H1 (cell line): ENCODE data around the gene CDH12. TPM values are rescaled to one million over a fixed set of nuclear protein-coding genes. Genes with fewer than 3 reads are reported as not detected.

Experiments used
- CTCF ChIA-PET: fragments of 300-600 bp; sonication (Branson Sonifier 250); formaldehyde crosslinking; loops from one replicate; lab custom pipeline; 2021; ENCODE audit not compliant: partially characterized antibody; lab: Charles Lee
- POLR2A ChIA-PET: fragments of 300-600 bp; sonication (Branson Sonifier 250); formaldehyde crosslinking; loops from one replicate; lab custom pipeline; 2021; ENCODE audit warnings: inconsistent platforms; ENCODE audit not compliant: partially characterized antibody; lab: Charles Lee
- DNase-seq, 2 experiments: peaks; one replicate each; pipeline versions ENCODE4 v3.0.0 to v3.0.0-alpha.2; 2010 to 2022; ENCODE audit warnings: low spot score in 2 of 2, low read depth in 1 of 2, mixed read lengths in 1 of 2
- FAIRE-seq: peaks from 2 replicates; lab custom pipeline; 2011; peaks lifted over from hg19 to GRCh38; lab: Jason Lieb, UNC
- H2AFZ ChIP-seq: 2 replicates; pipeline ENCODE4 v1.8.1; 2012; ENCODE audit warnings: low read length, inconsistent platforms
- H2AK5ac ChIP-seq: 2 replicates; pipeline ENCODE4 v1.6.1; 2013; ENCODE audit warnings: low read depth, low read length
- H2BK120ac ChIP-seq: replicated peaks from 2 replicates; pipeline ENCODE3; 2013; ENCODE audit warnings: low read depth, low read length, inconsistent platforms
- H2BK12ac ChIP-seq: 2 replicates; pipeline ENCODE4 v1.6.1; 2013; ENCODE audit warnings: low read depth, low read length
- H2BK15ac ChIP-seq: 2 replicates; pipeline ENCODE4 v1.6.1; 2013; ENCODE audit warnings: low read length
- H2BK20ac ChIP-seq: 2 replicates; pipeline ENCODE4 v1.6.1; 2013; ENCODE audit warnings: low read length
- H2BK5ac ChIP-seq: 2 replicates; pipeline ENCODE4 v1.6.1; 2013; ENCODE audit warnings: low read depth, low read length
- H3K14ac ChIP-seq: 2 replicates; pipeline ENCODE4 v1.6.1; 2013; ENCODE audit warnings: inconsistent platforms; ENCODE audit not compliant: insufficient read length
- H3K18ac ChIP-seq: 2 replicates; pipeline ENCODE4 v1.6.1; 2013; ENCODE audit warnings: low read length; ENCODE audit errors: extremely low read depth
- H3K23ac ChIP-seq: 2 replicates; pipeline ENCODE4 v1.6.1; 2013; ENCODE audit warnings: inconsistent platforms; ENCODE audit not compliant: insufficient read length
- H3K23me2 ChIP-seq: 2 replicates; pipeline ENCODE4 v1.6.1; 2013; ENCODE audit warnings: low read depth, low read length
- H3K27ac ChIP-seq: 2 replicates; pipeline ENCODE4 v1.6.1; 2011; ENCODE audit warnings: low read depth, low read length, inconsistent platforms
- H3K27me3 ChIP-seq, 4 experiments: replicated peaks in 1 of 4; 1 replicate in 1 of 4; 2 replicates in 3 of 4; pipeline versions ENCODE4 v1.6.1 to v1.8.1; 2011 to 2013; ENCODE audit warnings: low read length in 3 of 4, mild to moderate bottlenecking in 3 of 4, inconsistent platforms in 2 of 4, mixed read lengths in 2 of 4, moderate library complexity in 1 of 4; ENCODE audit not compliant: control insufficient read depth in 3 of 4, insufficient read depth in 3 of 4; ENCODE audit errors: extremely low read depth in 1 of 4
- H3K36me3 ChIP-seq, 4 experiments: 2 replicates each; pipeline versions ENCODE4 v1.6.1 to v1.8.1; 2011 to 2013; ENCODE audit warnings: mild to moderate bottlenecking in 4 of 4, low read length in 3 of 4, moderate library complexity in 2 of 4, control low read depth in 1 of 4, inconsistent platforms in 1 of 4; ENCODE audit not compliant: insufficient read depth in 4 of 4, control insufficient read depth in 2 of 4
- H3K4ac ChIP-seq: replicated peaks from 2 replicates; pipeline ENCODE3; 2013; ENCODE audit warnings: low read length, low read depth, mixed read lengths, inconsistent platforms; ENCODE audit not compliant: insufficient read length
- H3K4me1 ChIP-seq, 4 experiments: replicated peaks in 1 of 4; 1 replicate in 1 of 4; 2 replicates in 3 of 4; pipeline versions ENCODE4 v1.6.1 to v1.8.1; 2011 to 2013; ENCODE audit warnings: low read length in 3 of 4, inconsistent platforms in 2 of 4, mixed read lengths in 1 of 4; ENCODE audit not compliant: insufficient read depth in 4 of 4, control insufficient read depth in 3 of 4
- H3K4me2 ChIP-seq, 2 experiments: 2 replicates each; pipeline versions ENCODE4 v1.6.1 to v1.8.1; 2011 to 2013; ENCODE audit warnings: low read depth in 2 of 2, low read length in 2 of 2, control low read depth in 1 of 2, inconsistent platforms in 1 of 2, mild to moderate bottlenecking in 1 of 2; ENCODE audit not compliant: insufficient read depth in 1 of 2
- H3K4me3 ChIP-seq, 4 experiments: fragments of 200-600, 300-600 bp in 1 of 4; sonication (generic), shearing (Covaris generic), sonication (Bioruptor Twin) in 1 of 4; 2 replicates each; pipeline versions ENCODE4 v1.5.1 to v1.8.1; 2011 to 2016; ENCODE audit warnings: low read length in 4 of 4, low read depth in 3 of 4, control low read depth in 2 of 4, inconsistent platforms in 2 of 4, mild to moderate bottlenecking in 2 of 4, mixed read lengths in 1 of 4, moderate library complexity in 1 of 4; ENCODE audit not compliant: insufficient read depth in 2 of 4; ENCODE audit errors: extremely low read depth in 1 of 4
- H3K56ac ChIP-seq: replicated peaks from 2 replicates; pipeline ENCODE3; 2013; ENCODE audit warnings: low read depth, mild to moderate bottlenecking, mixed read lengths, low read length, inconsistent platforms; ENCODE audit not compliant: insufficient read length
- H3K79me1 ChIP-seq: 2 replicates; pipeline ENCODE4 v1.6.1; 2013; ENCODE audit warnings: low read depth, low read length, control low read depth
- H3K79me2 ChIP-seq, 2 experiments: 2 replicates each; pipeline versions ENCODE4 v1.6.1 to v1.8.1; 2012 to 2013; ENCODE audit warnings: low read length in 2 of 2, mild to moderate bottlenecking in 2 of 2, inconsistent platforms in 1 of 2; ENCODE audit not compliant: insufficient read depth in 2 of 2, control insufficient read depth in 1 of 2
- H3K9ac ChIP-seq, 4 experiments: replicated peaks in 1 of 4; 1 replicate in 1 of 4; 2 replicates in 3 of 4; pipeline versions ENCODE4 v1.6.1 to v1.8.1; 2011 to 2013; ENCODE audit warnings: low read depth in 3 of 4, low read length in 3 of 4, control low read depth in 2 of 4, mild to moderate bottlenecking in 2 of 4, moderate library complexity in 2 of 4, inconsistent platforms in 1 of 4; ENCODE audit errors: extremely low read depth in 1 of 4
- H3K9me3 ChIP-seq, 2 experiments: 2 replicates each; pipeline versions ENCODE4 v1.6.1 to v1.8.1; 2012 to 2013; ENCODE audit warnings: mild to moderate bottlenecking in 2 of 2, moderate library complexity in 2 of 2, control low read depth in 1 of 2, inconsistent platforms in 1 of 2, low read depth in 1 of 2, low read length in 1 of 2, mixed read lengths in 1 of 2; ENCODE audit not compliant: insufficient read depth in 2 of 2
- H4K20me1 ChIP-seq, 2 experiments: replicated peaks in 1 of 2; 2 replicates each; pipeline versions ENCODE3 to v1.8.1; 2011 to 2013; ENCODE audit warnings: inconsistent platforms in 2 of 2, low read length in 2 of 2, mild to moderate bottlenecking in 1 of 2; ENCODE audit not compliant: insufficient read depth in 2 of 2, control insufficient read depth in 1 of 2
- H4K5ac ChIP-seq: 2 replicates; pipeline ENCODE4 v1.6.1; 2013; ENCODE audit warnings: low read length, low read depth, mixed read lengths, inconsistent platforms; ENCODE audit not compliant: insufficient read length
- H4K8ac ChIP-seq: 2 replicates; pipeline ENCODE4 v1.8.0; 2013; ENCODE audit warnings: mild to moderate bottlenecking, moderate library complexity, low read length, inconsistent platforms; ENCODE audit not compliant: insufficient read depth; ENCODE audit errors: extremely low read depth
- H4K91ac ChIP-seq: replicated peaks from 2 replicates; pipeline ENCODE3; 2013; ENCODE audit warnings: low read length, mixed read lengths, inconsistent platforms; ENCODE audit not compliant: insufficient read length
- BCL11A ChIP-seq, 2 experiments: IDR thresholded peaks; one replicate each; pipeline ENCODE4 v1.6.1; 2011; ENCODE audit warnings: low read depth in 2 of 2, low read length in 2 of 2, mild to moderate bottlenecking in 2 of 2
- E2F6 ChIP-seq: IDR thresholded peaks from 2 replicates; pipeline ENCODE4 v1.6.1; 2012; ENCODE audit warnings: inconsistent platforms
- RBBP5 ChIP-seq: IDR thresholded peaks from 2 replicates; pipeline ENCODE4 v1.7.1; 2012; ENCODE audit warnings: low read depth, mild to moderate bottlenecking, inconsistent platforms, low read length, moderate library complexity, borderline replicate concordance
- SIX5 ChIP-seq: IDR thresholded peaks from 2 replicates; pipeline ENCODE4 v1.6.1; 2011; ENCODE audit warnings: mild to moderate bottlenecking, low read depth, low read length
- SP4 ChIP-seq: IDR thresholded peaks from 2 replicates; pipeline ENCODE4 v1.6.1; 2012; ENCODE audit warnings: low read length, inconsistent platforms
- WGBS, 2 experiments: shearing (Covaris generic) in 1 of 2; methylation state at CpG; one replicate each; pipeline versions ENCODE4 v1.1.6 to v1.1.7; 2013 to 2015; ENCODE audit warnings: low lambda C conversion rate in 2 of 2, mixed read lengths in 2 of 2, inconsistent platforms in 1 of 2, low coverage in 1 of 2, missing lambda C conversion rate in 1 of 2; ENCODE audit not compliant: insufficient replicate concordance in 2 of 2, insufficient coverage in 1 of 2, insufficient read length in 1 of 2; ENCODE audit errors: extremely low coverage in 1 of 2, missing lambda C conversion rate in 1 of 2; 5-methylcytosine and 5-hydroxymethylcytosine counted together
- polyA plus RNA-seq, 7 experiments: library from polyadenylated mRNA; depleted of rRNA in 3 of 7; stranded (reverse) in 5 of 7; unstranded in 2 of 7; fragments of >200 nt in 5 of 7; fragments of 200-250 nt in 2 of 7; gene quantifications; 1 replicate in 5 of 7; 2 replicates in 1 of 7; 4 replicates in 1 of 7; pipeline versions ENCODE4 v1.2.1 to v1.2.3, GENCODE V29; 2011 to 2013; ENCODE audit warnings: missing spikeins in 2 of 7, mixed read lengths in 2 of 7
- total RNA-seq: library from RNA; stranded (reverse); fragmentation: NEBNext Ultra II Directional; extraction: Animal tissue kit (Norgen Biotek cat#: 25700); gene quantifications from 2 replicates; pipeline ENCODE4 v1.2.1, GENCODE V29; 2021

Gene CDH12
- total and polyA plus RNA-seq, 2 of the 8 experiments (the other 6 are each of a cell fraction or from before 2014, with no cell fraction given) = 0.03 TPM; not detected in 1

- Histone ChIP-seq H3K56ac (no peak overlapping the region), H3K4me1 (no peaks in the 10 kb centered on the region), H3K18ac (no peak overlapping the region), H3K27me3 (no peaks in the 10 kb centered on the region), H3K23ac (no peak overlapping the region), H2BK12ac (no peak overlapping the region), H4K20me1 (no peaks in the 10 kb centered on the region), H3K9me3 (peaks cover 0 to 3% of the 10 kb centered on the region in 2 experiments; a peak in 1 of 4 replicates), H2BK5ac (no peak overlapping the region), H2BK20ac (no peak overlapping the region), H3K23me2 (no peaks in the 10 kb centered on the region), H3K79me2 (no peaks in the 10 kb centered on the region), H3K14ac (no peak overlapping the region), H2BK120ac (no peak overlapping the region), H3K4ac (no peak overlapping the region), H4K91ac (no peak overlapping the region), H3K4me2 (no peak overlapping the region), H2BK15ac (no peak overlapping the region), H2AFZ (no peak overlapping the region), H3K79me1 (no peaks in the 10 kb centered on the region), H3K4me3 (no peak overlapping the region), H4K5ac (no peak overlapping the region), H4K8ac (no peak overlapping the region), H2AK5ac (no peak overlapping the region), H3K36me3 (no peaks in the 10 kb centered on the region), H3K9ac (no peak overlapping the region), H3K27ac (no peak overlapping the region)
- TF ChIP-seq BCL11A (IDR thresholded peaks at IDR 0.05; ENCODE audit: low read depth in 2 of 2, low read length in 2 of 2) (no peak), SP4 (no peak), E2F6 (no peak), SIX5 (no peak), RBBP5 (no peak)
- DNase-seq = no peak
- CTCF ChIA-PET = no interaction called here
- POLR2A ChIA-PET = no interaction called here
- WGBS, 2 experiments = 100% methylated on average over 1 of the region's 1 CpG; no CpG with 5 or more reads in 1 of the 2 experiments
- no peak for FAIRE-seq
Measured at GRCh38 chr5:22612928-22613327, 240.2 kb downstream of the CDH12 start.
